Stimulated activated CD8-positive, alpha-beta memory T cell treated with anti-CD3 and anti-CD28 coated beads, Interleukin-7, amount 100 ng/mL, for 48 hours (primary cell): ENCODE measurements around the gene ERC2.

ENCODE experiments used
- DNase-seq, 2 donors: peaks; one replicate each; pipeline ENCODE4 v3.0.0-alpha.2; 2020; ENCODE audit warnings: low read depth in 1 of 2; ENCODE audit errors: extremely low read depth in 1 of 2

ERC2 gene

GRCh38 chr3:56193519-56193918 lies 274.7 kb downstream of the ERC2 start:
- DNase-seq: no peak

- DNase-seq: no peak
These were observed 276.3 kb downstream of the ERC2 start for GRCh38 chr3:56192001-56192400.

GRCh38 chr3:56190771-56191305 lies 277.4 kb downstream of the ERC2 start:
- DNase-seq: no peak

- DNase-seq: no peak
These were observed 278.1 kb downstream of the ERC2 start for GRCh38 chr3:56190130-56190529.

GRCh38 chr3:56189536-56189935 lies 278.7 kb downstream of the ERC2 start:
- DNase-seq: no peak

- no peak for DNase-seq
These were observed 280.1 kb downstream of the ERC2 start for GRCh38 chr3:56188201-56188600.

GRCh38 chr3:56187051-56187450 lies 281.2 kb downstream of the ERC2 start:
- no peak for DNase-seq

GRCh38 chr3:56185827-56186226 lies 282.4 kb downstream of the ERC2 start:
- DNase-seq: no peak

GRCh38 chr3:56183529-56183928 lies 284.7 kb downstream of the ERC2 start:
- no peak for DNase-seq

GRCh38 chr3:56180433-56180832 lies 287.8 kb downstream of the ERC2 start:
- DNase-seq: no peak

GRCh38 chr3:56173601-56174000 lies 294.7 kb downstream of the ERC2 start:
- DNase-seq: no peak

- no peak for DNase-seq
These were observed 303.8 kb downstream of the ERC2 start for GRCh38 chr3:56164436-56164835.

- DNase-seq: no peak
These were observed 310.4 kb downstream of the ERC2 start for GRCh38 chr3:56157693-56158362.

- DNase-seq: no peak
These were observed 314.0 kb downstream of the ERC2 start for GRCh38 chr3:56154297-56154696.

- no peak for DNase-seq
These were observed 320.9 kb downstream of the ERC2 start for GRCh38 chr3:56147354-56147753.

GRCh38 chr3:56145410-56145809 lies 322.9 kb downstream of the ERC2 start:
- no peak for DNase-seq

- DNase-seq: no peak
These were observed 323.5 kb downstream of the ERC2 start for GRCh38 chr3:56144805-56145204.

GRCh38 chr3:56137415-56137814 lies 330.9 kb downstream of the ERC2 start:
- DNase-seq: no peak

- DNase-seq: no peak
These were observed 331.8 kb downstream of the ERC2 start for GRCh38 chr3:56136514-56136913.

GRCh38 chr3:56135941-56136340 lies 332.3 kb downstream of the ERC2 start:
- no peak for DNase-seq

- no peak for DNase-seq
These were observed 334.8 kb downstream of the ERC2 start for GRCh38 chr3:56133423-56133822.

GRCh38 chr3:56132762-56133161 lies 335.5 kb downstream of the ERC2 start:
- DNase-seq: no peak
